Thyroid gland (tissue), 4 donors: ENCODE results near the gene PHTF2.

Experiments
- POLR2A ChIP-seq, 2 donors: fragments of 450-650 bp; IDR thresholded peaks; one replicate each; pipeline ENCODE4 v1.6.1; 2017; ENCODE audit warnings: antibody characterized with exemption in 2 of 2, mild to moderate bottlenecking in 2 of 2, moderate library complexity in 1 of 2
- TF ChIP-seq, protein P1 (sequence below), 6 experiments: fragments of 200-600 bp in 3 of 6; fragments of 450-650 bp in 3 of 6; sonication (generic) in 3 of 6; IDR thresholded peaks; one replicate each; pipeline ENCODE4 v1.5.1; 2016 to 2019; ENCODE audit warnings: antibody characterized with exemption in 6 of 6, mild to moderate bottlenecking in 2 of 6, inconsistent platforms in 1 of 6, moderate library complexity in 1 of 6

DNA sequence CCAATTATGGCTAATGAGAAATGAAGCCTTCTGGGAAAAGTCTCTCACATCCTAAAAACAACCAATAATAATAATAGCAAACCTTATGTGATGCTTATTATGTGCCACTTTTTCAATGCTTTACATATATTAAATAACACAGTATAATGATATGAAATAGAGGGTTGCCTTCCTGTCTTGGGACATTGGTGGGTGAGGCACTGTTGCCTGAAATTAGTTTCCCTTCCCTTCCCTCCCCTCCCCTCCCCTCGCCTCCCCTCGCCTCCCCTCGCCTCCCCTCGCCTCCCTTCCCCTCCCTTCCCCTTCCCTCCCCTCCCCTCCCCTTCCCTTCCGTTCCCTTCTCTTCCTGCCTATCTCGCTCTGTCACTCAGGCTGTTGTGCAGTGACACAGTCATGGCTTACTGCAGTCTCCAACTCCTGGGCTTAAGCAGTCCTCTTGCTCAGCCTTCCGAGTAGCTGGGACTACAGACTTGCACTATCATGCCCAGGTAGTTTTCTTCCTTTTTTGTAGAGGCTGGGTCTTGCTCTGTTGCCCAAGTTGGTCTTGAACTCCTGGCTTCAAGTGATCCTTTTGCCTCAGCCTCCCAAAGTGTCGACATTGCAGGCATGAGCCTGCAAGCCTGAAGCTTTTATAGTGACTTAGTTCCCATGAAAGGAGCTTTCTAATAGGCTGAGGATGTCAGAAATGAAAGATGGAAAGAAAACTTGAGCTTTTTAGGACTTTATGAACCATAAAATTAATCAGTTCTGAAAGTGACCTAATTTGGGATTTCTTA is 47.9 kb downstream of the PHTF2 start:
- TF ChIP-seq, protein P1, sequence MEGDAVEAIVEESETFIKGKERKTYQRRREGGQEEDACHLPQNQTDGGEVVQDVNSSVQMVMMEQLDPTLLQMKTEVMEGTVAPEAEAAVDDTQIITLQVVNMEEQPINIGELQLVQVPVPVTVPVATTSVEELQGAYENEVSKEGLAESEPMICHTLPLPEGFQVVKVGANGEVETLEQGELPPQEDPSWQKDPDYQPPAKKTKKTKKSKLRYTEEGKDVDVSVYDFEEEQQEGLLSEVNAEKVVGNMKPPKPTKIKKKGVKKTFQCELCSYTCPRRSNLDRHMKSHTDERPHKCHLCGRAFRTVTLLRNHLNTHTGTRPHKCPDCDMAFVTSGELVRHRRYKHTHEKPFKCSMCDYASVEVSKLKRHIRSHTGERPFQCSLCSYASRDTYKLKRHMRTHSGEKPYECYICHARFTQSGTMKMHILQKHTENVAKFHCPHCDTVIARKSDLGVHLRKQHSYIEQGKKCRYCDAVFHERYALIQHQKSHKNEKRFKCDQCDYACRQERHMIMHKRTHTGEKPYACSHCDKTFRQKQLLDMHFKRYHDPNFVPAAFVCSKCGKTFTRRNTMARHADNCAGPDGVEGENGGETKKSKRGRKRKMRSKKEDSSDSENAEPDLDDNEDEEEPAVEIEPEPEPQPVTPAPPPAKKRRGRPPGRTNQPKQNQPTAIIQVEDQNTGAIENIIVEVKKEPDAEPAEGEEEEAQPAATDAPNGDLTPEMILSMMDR (IDR thresholded peaks at IDR 0.05), result no peak
- TF ChIP-seq POLR2A (IDR thresholded peaks at IDR 0.05), result no peak
